Endometrium (tissue), 2 donors: ENCODE data around the gene CREBL2.
"Not testable (repeated sequence)": the region's sequence is repeated elsewhere in the genome, so short reads cannot be mapped to it uniquely, and the experiment has no call there.

ENCODE experiments used
- FAIRE-seq: peaks from 2 replicates; lab custom pipeline; 2012; peaks lifted over from hg19 to GRCh38; lab: Jason Lieb, UNC
- donor health status: control.
- donor health status: control.

CREBL2 gene

DNA sequence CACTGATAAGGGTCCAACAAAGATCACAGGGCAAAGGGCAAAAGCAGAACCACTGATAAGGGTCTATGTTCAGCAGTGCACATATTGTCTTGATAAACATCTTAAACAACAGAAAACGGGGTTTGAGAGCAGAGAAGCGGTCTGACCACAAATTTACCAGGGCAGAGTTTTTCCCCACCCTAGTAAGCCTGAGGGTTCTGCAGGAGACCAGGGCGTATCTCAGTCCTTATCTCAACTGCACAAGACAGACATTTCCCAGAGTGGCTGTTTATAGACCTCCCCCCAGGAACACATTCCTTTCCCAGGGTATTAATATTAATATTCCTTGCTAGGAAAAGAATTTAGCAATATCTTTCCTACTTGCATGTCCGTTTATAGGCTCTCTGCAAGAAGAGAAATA lies 28.3 kb downstream of the CREBL2 start:
- not testable (repeated sequence) for FAIRE-seq

DNA sequence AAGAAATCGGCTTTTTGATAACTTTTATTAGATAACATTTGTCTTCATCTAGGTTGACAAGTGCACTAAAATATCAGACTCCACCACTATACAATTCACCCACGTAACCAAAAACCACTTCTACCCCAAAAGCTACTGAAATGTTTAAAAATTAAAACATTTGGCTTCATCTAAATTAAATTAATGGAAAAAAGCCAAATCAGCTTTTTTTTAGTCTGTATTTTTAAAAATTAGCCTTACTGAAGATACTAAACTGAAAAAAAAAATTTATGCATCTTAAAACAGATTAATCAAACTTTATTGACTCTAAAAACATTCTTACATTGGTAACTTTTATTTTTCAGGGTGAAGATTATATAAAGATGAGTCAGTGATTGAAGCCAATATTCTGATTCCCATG lies 30.0 kb downstream of the CREBL2 start:
- FAIRE-seq = no peak

DNA sequence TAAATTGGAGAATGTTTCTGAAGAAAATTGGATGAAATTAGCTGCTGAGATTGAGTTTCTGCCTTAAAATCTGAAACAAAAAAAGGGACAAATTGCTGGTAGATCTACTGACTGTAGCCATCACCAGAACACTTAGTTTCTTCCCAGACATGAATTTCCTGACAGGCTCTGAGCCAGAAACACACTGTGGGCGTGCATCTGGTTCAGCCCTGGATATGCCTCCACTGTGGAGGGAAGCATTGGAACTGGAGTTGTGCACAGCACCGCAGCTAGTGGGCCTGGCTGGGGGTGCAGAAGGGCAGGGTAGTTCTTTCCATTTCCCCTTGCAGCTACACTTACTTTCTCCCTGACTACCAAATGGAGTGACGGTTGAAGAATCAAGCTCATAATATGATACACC lies 31.2 kb downstream of the CREBL2 start:
- no peak for FAIRE-seq

DNA sequence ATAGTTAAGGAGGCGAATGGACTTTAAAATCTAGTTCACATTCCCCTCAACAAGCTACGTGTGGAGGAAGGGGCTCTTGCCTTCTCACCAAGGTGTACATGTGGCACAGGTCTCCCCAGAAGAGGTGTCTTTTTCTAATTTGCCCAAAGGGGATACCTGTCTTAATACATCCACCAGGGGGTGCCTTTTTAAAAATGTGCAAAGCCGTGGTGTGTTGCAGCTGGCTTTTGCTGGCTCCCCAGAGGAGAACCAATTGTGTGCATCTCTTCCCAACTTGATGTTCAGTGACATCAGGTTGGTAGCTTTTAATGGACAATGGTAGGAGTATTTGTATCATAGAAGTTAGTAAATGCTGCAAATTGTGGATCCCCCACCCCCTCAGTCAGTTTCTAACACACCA lies 33.8 kb downstream of the CREBL2 start:
- FAIRE-seq = no peak

DNA sequence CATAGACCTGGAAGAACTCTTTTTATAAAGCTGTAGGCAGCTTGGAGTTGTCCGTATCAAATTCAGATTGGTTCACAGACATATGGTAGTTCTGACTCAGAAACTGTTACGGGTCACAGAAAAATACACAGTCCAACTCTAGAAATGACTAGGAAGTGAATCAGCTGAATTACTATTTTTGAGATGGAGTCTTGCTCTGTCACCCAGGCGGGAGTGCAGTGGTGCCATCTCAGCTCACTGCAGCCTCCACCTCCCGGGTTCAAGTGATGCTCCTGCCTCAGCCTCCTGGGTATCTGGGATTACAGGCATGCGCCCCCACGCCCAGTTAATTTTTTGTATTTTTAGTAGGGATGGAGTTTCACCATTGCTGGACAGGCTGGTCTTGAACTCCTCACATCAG lies 34.3 kb downstream of the CREBL2 start:
- FAIRE-seq = not testable (repeated sequence)

DNA sequence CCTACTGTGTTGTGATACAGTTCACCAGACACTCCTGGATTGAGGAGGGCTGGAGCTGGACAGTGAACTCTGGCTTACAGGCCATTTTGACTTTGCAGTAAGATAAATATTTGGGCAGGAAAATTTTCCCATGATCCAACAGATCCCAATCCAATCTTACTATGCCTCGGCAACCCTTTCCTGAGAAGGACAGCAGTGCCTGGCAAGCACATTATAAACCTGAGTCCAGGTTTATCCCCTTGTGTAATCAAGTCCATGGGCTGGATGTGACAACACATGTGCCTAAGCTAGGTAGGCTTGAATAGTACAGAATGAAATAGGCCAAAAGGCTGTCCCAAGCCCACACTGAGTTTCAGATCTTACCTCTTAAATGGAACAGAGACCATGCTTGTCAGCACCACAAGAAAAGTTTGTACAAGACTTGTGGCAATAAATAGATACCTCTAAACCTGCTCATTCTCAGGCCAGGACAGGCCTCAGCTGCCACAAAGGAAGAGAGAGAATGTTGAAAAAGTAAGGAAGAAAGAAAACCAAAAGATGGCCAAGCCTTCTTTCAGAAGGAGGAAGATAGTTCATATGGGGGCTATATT lies 34.9 kb downstream of the CREBL2 start:
- FAIRE-seq = no peak

DNA sequence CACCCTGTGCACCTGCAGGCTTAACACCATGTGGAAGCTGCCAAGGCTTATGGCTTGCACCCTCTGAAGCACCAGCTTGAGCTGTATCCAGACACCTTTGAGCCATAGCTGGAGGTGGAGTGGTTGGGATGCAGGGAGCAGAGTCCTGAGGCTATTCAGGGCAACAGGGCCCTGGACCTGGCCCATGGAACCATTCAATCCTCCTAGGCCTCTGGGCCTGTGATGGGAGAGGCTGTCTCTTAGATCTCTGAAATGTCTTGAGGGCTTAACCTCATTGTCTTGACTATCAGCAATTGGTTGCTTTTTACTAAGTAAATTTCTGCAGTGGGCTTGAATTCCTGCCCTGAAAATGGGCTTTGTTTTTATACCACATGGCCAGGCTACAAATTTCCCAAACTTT lies 36.6 kb downstream of the CREBL2 start:
- no peak for FAIRE-seq

DNA sequence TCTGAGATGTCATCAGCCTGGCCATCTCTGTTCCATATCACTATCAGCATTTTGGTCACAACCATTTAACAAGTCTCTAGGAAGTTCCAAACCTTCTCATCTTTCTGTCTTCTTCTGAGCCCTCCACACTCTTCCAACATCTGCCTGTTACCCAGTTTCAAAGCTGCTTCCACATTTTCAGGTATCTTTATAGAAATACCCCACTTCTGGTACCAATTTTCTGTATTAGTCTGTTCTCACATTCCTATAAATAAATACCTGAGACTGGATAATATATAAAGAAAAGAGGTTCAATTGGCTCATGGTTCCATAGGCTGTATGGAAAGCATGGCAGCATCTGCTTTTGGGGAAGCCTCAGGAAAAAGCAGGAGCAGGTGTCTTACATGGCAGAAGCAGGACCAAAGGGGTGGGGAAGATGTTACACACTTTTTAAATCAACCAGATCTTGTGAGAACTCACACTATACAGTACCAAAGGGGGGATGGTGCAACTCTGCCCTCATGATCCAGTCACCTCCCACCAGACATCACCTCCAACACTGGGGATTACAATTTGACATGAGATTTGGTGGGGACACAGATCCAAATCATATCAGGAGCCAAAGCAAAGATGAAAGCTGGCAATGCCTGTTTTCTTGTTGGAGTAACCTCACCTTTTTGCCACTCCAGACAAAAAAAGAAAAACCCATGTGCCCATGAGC lies 37.4 kb downstream of the CREBL2 start:
- no peak for FAIRE-seq

DNA sequence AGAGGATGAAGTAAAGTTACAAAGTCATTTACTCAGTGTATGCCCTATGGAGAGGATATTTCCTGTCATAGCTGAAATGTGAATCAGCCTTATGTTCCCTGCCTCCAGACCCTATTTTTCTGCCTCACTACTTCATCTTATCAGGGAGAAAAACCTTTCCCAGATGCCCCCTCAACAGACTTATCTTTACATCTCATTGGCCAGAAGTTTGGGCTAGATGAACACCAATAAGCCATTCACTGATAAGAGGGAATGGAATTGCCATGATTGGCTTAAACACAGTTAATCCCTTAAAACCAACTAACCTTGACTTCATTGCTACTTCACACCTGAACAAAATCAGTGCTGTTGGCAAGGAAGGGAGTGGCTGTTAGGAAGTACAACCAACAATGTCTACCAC lies 40.1 kb downstream of the CREBL2 start:
- no peak for FAIRE-seq

DNA sequence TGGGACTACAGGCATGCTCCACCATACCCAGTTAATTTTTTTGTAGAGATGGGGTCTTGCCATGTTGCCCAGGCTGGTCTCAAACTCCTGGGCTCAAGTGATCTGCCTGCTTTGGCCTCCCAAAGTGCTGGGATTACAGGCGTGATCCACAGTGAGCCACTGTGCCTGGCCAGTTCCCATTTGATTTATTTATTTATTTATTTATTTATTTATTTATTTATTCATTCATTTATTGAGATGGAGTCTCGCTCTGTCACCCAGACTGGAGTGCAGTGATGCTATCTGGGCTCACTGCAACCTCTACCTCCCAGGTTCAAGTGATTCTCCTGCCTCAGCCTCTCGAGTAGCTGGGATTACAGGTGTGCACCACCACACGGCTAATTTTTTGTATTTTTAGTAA lies 41.0 kb downstream of the CREBL2 start:
- FAIRE-seq = not testable (repeated sequence)

DNA sequence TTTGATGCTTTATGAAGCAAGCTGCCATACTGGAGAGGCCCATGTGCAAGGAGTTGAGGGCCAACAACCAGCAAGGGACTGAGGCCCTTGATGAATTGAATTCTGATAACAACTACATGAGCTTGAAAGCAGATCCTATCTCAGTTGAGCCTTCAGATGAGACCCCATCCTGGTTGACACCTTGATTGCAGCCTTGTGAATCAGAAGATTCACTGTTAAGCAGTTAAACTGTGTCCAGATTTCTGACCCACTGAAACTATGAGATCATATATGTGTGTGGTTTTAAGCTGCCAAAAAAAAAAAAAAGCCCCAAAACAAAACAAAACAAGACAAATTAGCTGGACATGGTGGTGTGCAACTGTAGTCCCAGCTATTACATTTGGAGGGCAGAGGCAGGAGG lies 42.2 kb downstream of the CREBL2 start:
- FAIRE-seq = no peak

DNA sequence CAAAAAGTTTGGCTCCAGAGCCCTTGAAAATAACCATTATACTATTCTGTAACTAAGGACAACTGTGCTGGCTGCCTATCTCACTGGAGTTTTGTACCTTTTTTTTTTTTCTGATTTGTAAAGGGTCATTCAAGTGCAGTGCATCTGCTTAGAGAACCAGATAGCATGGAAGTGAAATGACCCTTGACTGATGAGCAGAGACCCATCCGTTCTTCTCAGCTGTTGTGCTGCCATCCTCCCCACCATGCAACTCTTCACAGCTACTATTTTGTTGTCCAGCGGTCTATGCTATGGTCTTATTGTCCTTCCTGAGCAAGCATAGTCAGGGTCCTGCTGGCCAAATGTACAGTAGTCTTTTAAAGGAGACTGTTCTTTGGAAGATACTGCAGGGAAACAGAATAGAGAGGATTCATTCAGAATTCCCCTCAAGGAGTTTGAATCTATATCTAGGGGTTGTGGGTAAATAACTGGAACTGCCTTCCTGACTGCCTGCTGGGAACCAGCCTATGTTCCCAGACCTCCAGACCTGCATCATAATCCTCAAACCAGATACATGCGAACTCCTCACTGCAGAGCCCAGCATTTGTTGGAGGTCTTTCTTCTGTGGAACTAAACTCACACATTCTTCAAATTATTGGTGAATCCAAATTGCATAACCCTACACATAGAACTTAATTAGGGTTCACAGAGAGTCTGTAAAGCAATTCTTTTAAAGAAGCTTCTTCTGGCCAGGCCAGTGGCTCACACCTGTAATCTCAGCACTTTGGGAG lies 43.2 kb downstream of the CREBL2 start:
- no peak for FAIRE-seq

DNA sequence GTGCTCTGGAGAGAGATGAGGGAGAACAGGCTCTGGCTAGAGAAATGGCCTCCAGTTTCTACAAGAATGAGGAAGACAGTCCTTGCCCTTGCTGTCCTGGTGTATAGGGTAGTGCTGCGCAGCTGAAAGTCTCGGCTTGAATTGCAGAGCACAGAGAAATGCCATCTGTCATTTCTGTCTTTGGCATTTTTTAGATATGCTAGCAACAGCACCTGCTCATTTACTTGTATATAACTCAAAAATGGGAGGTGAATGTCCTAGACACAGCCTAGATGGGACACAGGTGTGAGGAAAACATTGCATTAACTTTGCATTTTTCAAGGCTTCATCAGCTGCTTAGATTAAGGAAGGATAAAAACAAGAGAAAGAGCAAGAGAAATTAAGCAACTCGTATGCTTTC lies 48.5 kb downstream of the CREBL2 start:
- no peak for FAIRE-seq

DNA sequence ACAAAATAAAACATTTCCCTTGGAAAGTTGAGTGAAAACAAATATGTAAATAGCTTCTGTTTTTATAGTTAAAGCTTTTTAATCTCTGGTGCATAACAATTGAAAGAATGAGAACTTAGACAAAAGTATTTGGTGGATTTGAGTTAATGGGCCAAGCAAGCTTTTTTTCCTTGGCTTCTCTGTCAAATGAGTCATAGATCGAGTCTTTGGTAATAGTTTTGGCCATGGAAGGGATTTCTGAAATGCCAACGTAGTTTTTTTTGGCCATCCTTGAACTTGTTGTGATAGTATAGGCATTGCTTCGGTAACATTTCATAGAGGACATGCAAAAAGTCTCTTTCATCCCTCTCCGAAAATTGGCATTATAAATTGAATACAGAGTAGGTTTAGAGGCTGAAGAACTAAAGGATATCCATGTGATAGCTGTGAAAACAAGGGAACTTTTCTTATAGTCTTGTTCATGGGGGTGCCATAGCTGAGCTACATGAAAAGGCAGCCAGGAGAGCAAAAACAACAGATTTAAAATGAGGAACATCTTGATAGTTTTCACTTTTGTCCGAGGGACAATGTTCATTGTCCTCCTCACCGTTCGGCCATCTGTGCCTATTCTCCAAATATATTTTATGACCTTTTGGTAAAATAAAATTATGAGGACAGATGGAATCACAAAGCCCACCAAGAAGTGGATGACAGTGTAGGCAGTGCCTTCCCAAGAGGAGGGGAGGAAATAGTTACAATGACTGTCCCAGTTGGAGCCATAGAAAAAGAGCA lies 49.6 kb downstream of the CREBL2 start:
- FAIRE-seq = no peak

DNA sequence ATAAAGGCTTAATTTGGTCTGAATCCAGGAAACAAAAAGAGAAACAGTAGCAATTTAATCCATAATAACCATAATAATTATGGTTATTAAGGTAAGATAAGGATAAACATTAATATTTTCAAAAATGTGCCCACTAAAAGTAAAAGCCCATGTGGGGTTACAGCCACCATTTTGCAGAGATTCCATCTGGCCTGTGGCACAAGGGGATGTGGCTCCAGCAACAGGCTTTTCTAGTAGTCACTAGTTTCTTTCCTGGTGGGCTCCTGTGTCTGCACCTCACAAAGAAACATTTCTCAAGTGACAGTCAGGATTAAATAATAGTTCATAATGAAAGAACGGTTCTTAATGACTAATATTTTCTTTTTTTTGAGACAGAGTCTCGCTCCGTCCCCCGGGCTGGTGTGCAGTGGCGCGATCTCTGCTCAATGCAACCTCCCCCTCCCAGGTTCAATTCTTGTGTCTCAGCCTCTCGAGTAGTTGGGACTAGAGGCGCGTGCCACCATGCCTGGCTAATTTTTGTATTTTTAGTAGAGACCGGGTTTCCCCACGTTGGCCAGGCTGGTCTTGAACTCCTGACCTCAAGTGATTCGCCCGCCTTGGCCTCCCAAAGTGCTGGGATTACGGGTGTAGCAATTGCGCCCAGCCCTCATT lies 52.1 kb downstream of the CREBL2 start:
- FAIRE-seq = no peak

DNA sequence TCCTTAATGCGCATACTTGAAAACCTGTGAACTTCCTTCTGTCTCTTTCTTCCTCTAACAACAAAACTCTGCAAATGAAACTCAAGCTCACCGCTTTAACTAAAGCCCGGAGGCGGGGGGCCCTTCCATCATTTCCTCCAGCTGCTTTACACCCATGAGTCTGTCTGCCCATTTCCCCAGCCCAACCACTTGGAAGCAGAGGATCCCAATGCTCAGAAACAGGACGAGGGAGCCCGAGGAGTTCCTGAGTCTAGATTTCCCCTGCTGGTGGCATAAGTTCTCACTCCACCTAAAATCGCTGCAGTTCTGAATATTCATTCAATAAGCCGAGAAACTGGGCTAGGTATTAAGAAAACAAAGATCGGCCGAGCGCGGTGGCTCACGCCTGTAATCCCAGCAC lies 53.5 kb downstream of the CREBL2 start:
- FAIRE-seq = no peak

DNA sequence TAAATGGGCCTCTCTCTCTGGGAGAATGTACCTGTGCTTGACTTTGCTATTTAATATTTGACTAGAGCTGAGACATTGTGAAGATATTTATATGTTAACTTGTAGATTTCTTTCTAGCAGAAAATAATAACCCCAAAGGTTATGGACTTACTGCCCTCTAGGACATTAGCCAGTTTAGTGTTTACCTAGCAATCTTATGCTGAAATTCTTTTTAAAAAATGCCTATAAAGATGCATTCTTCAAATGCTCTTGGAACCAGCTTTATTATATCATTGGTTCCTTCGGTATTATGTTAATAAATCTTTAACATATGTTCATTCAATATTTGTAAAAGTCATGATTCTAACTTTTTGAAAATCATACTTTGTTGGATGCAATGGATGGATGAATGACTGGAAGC lies 56.3 kb downstream of the CREBL2 start:
- FAIRE-seq = no peak

DNA sequence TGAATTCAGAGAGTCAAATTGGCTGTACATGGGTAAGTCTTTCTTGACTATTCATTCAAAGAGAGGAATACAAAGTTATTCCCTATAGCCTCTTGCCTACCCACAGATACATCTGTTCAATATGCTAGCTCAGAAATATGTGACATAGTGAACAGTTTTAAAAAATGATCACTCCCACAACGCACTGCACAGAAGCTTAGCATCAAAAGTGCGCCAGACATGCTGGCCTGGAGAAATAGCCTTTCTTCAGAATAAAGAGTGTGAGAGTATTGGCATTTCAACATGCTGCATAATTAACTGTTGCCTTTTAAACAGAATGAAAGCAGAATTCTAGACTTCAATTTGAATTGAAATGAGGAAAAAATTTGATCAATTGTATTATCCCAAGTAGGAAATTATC lies 57.3 kb downstream of the CREBL2 start:
- FAIRE-seq = no peak

DNA sequence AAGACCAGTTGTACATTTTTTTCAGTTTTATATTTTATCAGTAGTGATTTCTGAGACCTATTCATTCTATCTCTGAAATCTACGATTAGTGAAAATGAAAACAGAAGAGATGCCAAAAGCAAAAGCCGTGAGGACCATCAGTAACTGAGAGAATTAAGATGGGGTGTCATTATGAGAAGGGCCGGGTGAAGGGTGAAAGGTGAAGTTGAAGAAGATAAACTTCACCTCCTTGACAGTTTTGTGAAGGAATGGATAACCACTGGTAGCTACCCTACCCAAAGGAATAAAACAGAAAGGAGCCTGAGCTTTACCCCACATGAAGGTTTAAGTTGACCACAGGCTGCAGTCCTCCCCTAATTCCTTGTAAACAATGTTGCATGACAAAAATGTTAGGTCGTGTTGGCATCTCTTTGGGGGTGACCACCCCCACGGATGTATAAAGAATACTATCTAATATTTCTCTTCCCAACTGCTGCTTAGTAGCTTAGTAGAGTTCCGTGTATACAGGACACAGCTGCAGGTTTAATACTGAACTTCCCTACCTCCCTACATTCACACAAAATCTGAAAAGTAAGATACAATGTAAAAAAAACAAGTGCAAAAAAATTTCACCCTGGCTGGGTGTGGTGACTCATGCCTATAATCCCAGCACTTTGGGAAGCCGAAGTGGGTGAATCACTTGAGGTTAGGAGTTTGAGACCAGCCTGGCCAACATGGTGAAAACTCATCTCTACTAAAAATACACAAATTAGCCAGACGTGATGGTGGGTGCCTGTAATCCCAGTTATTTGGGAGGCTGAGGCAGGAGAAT lies 60.4 kb downstream of the CREBL2 start:
- no peak for FAIRE-seq

DNA sequence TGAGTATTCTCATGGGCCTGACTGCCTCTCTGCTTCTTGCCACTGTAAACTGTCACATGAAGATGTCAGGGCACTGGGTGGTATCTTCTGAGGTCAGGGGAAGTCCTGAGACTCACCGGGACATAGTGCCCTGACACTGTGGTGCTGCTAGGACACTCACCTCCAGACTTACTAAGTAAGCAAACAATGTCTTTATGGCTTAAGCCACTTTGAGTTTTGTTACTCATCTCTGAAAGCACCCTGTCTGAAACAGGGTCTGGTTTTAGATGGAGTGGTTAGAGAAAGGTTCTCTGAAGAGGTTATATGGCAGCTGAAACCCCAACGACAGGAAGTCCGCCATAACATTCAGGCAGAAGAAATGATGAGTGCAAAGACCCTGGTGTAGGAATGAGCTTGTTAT lies 61.6 kb downstream of the CREBL2 start:
- no peak for FAIRE-seq

DNA sequence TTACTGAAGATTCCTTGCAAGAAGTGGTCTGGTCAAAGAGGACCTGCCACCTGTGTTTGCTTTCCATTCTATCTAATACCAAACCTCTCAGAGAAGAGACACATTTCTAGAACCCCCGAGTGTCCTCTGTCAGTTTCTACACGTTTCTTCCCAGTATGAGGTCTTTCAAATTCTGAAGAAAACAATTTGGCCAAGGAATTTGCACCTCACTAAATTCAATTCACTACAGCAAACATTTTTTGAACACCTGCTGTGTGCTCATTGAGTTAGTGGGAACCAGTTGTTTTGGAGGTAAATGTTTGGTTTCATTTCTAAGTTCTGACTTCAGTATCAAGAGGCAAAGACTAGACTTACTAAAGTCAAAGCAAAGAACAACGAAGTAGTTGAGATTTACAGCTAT lies 64.9 kb downstream of the CREBL2 start:
- FAIRE-seq = no peak
